D721Med (cell line): ENCODE data around the gene HTR3E.
A peak's percentile ranks its signal among the peaks of the same experiment; 100 is the strongest.
"Not testable (repeated sequence)": the region's sequence is repeated elsewhere in the genome, so short reads cannot be mapped to it uniquely, and the experiment has no call there.

Experiments used
- DNase-seq: peaks from one replicate; pipeline ENCODE4 v3.0.0; 2011; ENCODE audit warnings: low spot score; ENCODE audit not compliant: insufficient read length
- FAIRE-seq: peaks from 2 replicates; lab custom pipeline; 2011; peaks lifted over from hg19 to GRCh38; lab: Jason Lieb, UNC
- CTCF ChIP-seq: IDR thresholded peaks from 2 replicates; pipeline ENCODE4 v1.5.1; 2012; ENCODE audit warnings: mild to moderate bottlenecking, control low read depth; ENCODE audit not compliant: insufficient read depth; ENCODE audit errors: missing control alignments

The HTR3E gene

GRCh38 chr3:184099806-184100686 lies 3.2 kb downstream of the HTR3E start:
- no peak for DNase-seq
- TF ChIP-seq CTCF = no peak
- no peak for FAIRE-seq

GRCh38 chr3:184110316-184110725 lies 13.5 kb downstream of the HTR3E start:
- FAIRE-seq (no peak), DNase-seq (no peak)
- TF ChIP-seq CTCF = no peak

GRCh38 chr3:184116017-184116416 lies 19.2 kb downstream of the HTR3E start:
- TF ChIP-seq CTCF = no peak
- FAIRE-seq (no peak), DNase-seq (no peak)

GRCh38 chr3:184117636-184118035 lies 20.8 kb downstream of the HTR3E start:
- FAIRE-seq (no peak), DNase-seq (no peak)
- peak; percentile 52 for TF ChIP-seq CTCF

- not testable (repeated sequence) for FAIRE-seq, DNase-seq
These were observed 24.2 kb downstream of the HTR3E start for GRCh38 chr3:184121031-184121430.

- TF ChIP-seq CTCF = no peak
- no peak for FAIRE-seq
- DNase-seq = no peak
These were observed 29.1 kb downstream of the HTR3E start for GRCh38 chr3:184126006-184126405.

- TF ChIP-seq CTCF = peak; percentile 28
- no peak for DNase-seq
- FAIRE-seq = no peak
These were observed 32.1 kb downstream of the HTR3E start for GRCh38 chr3:184129012-184129411.

- TF ChIP-seq CTCF = no peak
- FAIRE-seq = no peak
- no peak for DNase-seq
These were observed 36.1 kb downstream of the HTR3E start for GRCh38 chr3:184132945-184133344.
